ENCODE measurements around the gene EVL.

EVL gene

DNA sequence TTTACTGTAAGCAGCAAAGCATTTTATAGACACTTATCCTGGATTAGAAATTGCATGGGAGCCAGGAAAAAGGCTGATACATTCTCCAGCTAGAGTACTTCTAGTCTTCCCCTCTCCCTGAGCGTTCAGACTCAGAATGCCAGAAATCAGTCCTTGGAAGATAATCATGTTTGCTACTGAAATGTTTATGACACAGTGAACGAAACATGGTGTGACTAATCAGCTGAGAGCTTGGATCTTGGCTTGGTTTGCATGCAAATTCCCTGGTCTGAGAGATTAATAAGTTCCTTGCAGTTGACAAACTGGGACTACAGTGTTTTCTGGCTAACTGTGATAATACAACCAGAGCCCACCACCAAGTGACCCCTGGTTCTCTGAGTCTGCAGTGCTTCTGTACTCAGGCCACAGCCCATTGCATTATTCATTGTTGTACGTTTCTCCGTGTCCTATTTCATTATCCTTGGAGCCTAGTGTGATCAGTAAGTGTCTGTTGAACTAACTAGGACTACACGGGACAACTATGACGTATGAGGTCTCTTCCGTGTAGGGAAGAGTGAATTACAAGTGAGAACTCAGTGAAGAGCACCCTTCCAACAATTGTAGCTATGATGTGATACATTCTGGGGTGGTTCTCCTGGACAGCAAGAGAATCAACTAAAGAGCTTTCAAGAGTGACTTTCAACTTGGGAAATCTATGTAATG is 34.6 kb upstream of the EVL start:
- TF ChIP-seq, protein P1, sequence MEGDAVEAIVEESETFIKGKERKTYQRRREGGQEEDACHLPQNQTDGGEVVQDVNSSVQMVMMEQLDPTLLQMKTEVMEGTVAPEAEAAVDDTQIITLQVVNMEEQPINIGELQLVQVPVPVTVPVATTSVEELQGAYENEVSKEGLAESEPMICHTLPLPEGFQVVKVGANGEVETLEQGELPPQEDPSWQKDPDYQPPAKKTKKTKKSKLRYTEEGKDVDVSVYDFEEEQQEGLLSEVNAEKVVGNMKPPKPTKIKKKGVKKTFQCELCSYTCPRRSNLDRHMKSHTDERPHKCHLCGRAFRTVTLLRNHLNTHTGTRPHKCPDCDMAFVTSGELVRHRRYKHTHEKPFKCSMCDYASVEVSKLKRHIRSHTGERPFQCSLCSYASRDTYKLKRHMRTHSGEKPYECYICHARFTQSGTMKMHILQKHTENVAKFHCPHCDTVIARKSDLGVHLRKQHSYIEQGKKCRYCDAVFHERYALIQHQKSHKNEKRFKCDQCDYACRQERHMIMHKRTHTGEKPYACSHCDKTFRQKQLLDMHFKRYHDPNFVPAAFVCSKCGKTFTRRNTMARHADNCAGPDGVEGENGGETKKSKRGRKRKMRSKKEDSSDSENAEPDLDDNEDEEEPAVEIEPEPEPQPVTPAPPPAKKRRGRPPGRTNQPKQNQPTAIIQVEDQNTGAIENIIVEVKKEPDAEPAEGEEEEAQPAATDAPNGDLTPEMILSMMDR (IDR thresholded peaks at IDR 0.05; ENCODE audit: insufficient read depth, low read length, poor library complexity, severe bottlenecking) = no peak
- no peak for DNase-seq (ENCODE audit: extremely low read depth, insufficient read length)
- Histone ChIP-seq H3K4me3 (replicated peaks; ENCODE audit: low read depth, low read length) (no peak overlapping the region), H3K27me3 (replicated peaks; ENCODE audit: control insufficient read depth, insufficient read depth, low read length) (no peaks in the 10 kb centered on the region), H3K36me3 (ENCODE audit: control insufficient read depth, insufficient read depth, low read length) (no peaks in the 10 kb centered on the region)

DNA sequence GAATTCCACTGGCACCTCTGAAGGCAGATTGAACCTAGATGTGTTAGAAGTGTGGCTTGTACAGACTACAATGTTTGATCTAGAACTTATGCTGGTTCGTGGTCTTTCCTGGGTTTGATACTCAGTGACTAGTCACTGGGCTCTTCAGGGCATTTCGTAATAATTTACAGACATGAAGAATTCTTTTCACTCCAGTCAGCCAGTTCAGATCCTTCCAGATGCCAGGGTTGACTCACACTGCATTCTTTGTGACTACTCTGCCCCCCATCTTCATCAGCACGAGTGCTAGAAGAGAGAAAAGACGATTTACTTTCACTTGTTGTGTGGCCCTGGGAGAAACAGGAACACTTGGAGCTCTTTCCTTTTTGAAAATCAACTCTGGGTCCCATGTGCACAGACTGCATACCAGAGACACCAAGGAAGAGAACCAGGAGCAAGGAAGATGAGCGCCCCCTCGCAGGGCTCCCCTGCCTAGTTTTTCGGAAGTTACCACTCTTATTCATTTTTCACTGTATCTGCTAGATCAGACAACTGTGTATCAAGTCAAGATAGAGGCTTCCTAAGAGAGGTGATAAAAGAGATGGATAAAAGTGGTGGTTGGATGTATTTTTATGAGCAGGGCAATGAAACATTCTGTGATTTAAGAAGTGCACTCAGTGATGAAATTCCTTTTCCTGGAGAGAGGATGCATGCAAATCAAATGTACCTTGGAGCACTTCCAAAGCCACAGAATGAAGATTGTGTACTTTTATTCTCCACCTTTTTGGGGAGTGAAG is 33.5 kb upstream of the EVL start:
- Histone ChIP-seq H3K36me3 (ENCODE audit: control insufficient read depth, insufficient read depth, low read length) (no peaks in the 10 kb centered on the region), H3K27me3 (replicated peaks; ENCODE audit: control insufficient read depth, insufficient read depth, low read length) (no peaks in the 10 kb centered on the region), H3K4me3 (replicated peaks; ENCODE audit: low read depth, low read length) (no peak overlapping the region)
- no peak for DNase-seq (ENCODE audit: extremely low read depth, insufficient read length)
- TF ChIP-seq, protein P1 (IDR thresholded peaks at IDR 0.05; ENCODE audit: insufficient read depth, low read length, poor library complexity, severe bottlenecking) = no peak

DNA sequence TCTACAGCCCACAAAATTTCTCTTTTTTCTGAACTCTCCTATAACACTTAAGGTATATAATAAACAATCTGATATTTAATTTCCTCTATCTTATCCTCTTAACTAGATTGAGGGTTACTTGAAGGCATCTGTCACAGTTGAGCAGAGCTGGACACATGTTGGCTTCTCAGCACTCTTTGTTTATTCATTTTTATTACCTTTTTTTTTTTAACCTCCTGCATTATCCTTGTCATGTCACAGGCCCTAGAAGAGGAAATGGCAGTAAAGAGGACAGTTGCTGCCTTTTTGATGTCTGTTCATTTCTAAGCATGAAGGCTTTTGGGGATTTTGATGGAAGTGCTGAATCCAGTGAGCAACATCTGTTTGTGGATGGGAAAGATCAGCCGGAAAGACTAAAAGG is 32.5 kb upstream of the EVL start:
- TF ChIP-seq, protein P1 (IDR thresholded peaks at IDR 0.05; ENCODE audit: insufficient read depth, low read length, poor library complexity, severe bottlenecking) = no peak
- no peak for DNase-seq (ENCODE audit: extremely low read depth, insufficient read length)
- H3K36me3 ChIP-seq (ENCODE audit: control insufficient read depth, insufficient read depth, low read length) = no peaks in the 10 kb centered on the region
- H3K4me3 ChIP-seq (replicated peaks; ENCODE audit: low read depth, low read length) = no peak overlapping the region
- H3K27me3 ChIP-seq (replicated peaks; ENCODE audit: control insufficient read depth, insufficient read depth, low read length) = no peaks in the 10 kb centered on the region

DNA sequence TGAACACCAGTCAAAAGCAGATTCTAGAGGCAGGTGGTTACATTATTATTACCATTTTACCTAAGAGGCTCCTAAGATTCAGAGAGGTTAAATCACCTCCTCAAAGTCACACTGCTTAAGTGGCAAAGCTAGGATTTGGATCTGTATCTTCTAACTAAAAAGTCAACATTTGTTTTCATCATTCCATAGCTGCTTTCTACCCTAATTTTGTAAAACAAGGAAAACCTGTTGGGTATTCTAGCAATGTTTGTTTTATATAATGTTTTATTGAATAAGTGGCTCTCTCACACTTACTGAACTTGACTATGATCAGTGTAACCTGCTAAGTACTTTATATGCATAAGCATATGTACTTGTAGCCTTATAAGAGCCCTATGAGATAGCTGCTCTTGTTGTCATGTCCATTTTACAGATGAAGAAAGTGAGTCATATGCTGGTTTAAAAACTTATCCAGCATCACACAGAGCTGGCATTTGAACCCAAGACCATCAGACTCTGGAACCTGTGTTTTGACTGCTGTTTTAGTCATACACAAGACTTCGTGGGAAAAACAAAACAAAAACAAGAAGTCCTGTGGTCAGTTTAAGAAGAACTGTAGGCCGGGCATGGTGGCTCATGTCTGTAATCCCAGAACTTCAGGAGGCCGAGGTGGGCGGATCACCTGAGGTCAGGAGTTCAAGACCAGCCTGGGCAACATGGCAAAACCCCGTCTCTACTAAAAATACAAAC is 31.7 kb upstream of the EVL start:
- H3K4me3 ChIP-seq (replicated peaks; ENCODE audit: low read depth, low read length) = no peak overlapping the region
- no peaks in the 10 kb centered on the region for H3K36me3 ChIP-seq (ENCODE audit: control insufficient read depth, insufficient read depth, low read length)
- TF ChIP-seq, protein P1 (IDR thresholded peaks at IDR 0.05; ENCODE audit: insufficient read depth, low read length, poor library complexity, severe bottlenecking) = no peak
- no peaks in the 10 kb centered on the region for H3K27me3 ChIP-seq (replicated peaks; ENCODE audit: control insufficient read depth, insufficient read depth, low read length)
- no peak for DNase-seq (ENCODE audit: extremely low read depth, insufficient read length)

DNA sequence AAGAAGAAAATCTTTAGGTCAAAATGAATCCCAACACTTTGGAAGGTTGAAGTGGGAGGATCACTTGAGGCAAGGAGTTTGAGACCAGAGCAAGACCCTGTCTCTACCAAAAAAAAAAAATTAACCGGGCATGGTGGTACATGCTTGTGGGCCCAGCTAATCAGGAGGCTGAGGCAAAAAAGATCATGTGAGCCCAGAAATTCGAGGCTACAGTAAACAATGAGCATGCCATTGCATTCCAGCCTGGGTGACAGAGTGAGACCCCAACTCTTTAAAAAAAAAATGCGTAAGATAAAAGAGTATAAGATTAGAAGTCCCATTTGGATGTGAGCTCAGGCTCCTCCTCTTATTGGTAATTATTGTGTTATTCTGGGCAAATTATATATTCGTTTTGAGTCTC is 30.8 kb upstream of the EVL start:
- no peaks in the 10 kb centered on the region for H3K36me3 ChIP-seq (ENCODE audit: control insufficient read depth, insufficient read depth, low read length)
- no peak for DNase-seq (ENCODE audit: extremely low read depth, insufficient read length)

More for the DNA sequence above, 30.8 kb upstream of the EVL start:
- H3K4me3 ChIP-seq (replicated peaks; ENCODE audit: low read depth, low read length) = no peak overlapping the region
- no peaks in the 10 kb centered on the region for H3K27me3 ChIP-seq (replicated peaks; ENCODE audit: control insufficient read depth, insufficient read depth, low read length)
- TF ChIP-seq, protein P1 (IDR thresholded peaks at IDR 0.05; ENCODE audit: insufficient read depth, low read length, poor library complexity, severe bottlenecking) = no peak
